MV-4-11 (cell line): ENCODE data around the gene TENT5A.

Experiments used
- DNase-seq: peaks from one replicate; lab custom pipeline; 2025; lab: John Stamatoyannopoulos, UW

The TENT5A gene

GRCh38 chr6:81771097-81771496, 18.6 kb upstream of the TENT5A start:
- DNase-seq: no peak

GRCh38 chr6:81770381-81770780, 17.9 kb upstream of the TENT5A start:
- DNase-seq: peak; percentile 11

GRCh38 chr6:81769824-81770223, 17.3 kb upstream of the TENT5A start:
- no peak for DNase-seq

GRCh38 chr6:81768150-81768942, 15.9 kb upstream of the TENT5A start:
- no peak for DNase-seq

- DNase-seq: peak; percentile 35
Measured at GRCh38 chr6:81767163-81767891, 14.8 kb upstream of the TENT5A start.

- peak; percentile 86 for DNase-seq
Measured at GRCh38 chr6:81766482-81767069, 14.1 kb upstream of the TENT5A start.

- no peak for DNase-seq
Measured at GRCh38 chr6:81764531-81764930, 12.1 kb upstream of the TENT5A start.

GRCh38 chr6:81763968-81764367, 11.5 kb upstream of the TENT5A start:
- DNase-seq: no peak

GRCh38 chr6:81763051-81763450, 10.6 kb upstream of the TENT5A start:
- no peak for DNase-seq

- DNase-seq: no peak
Measured at GRCh38 chr6:81762606-81763005, 10.1 kb upstream of the TENT5A start.

GRCh38 chr6:81762132-81762531, 9.7 kb upstream of the TENT5A start:
- DNase-seq: no peak

- no peak for DNase-seq
Measured at GRCh38 chr6:81761197-81761596, 8.7 kb upstream of the TENT5A start.

- DNase-seq: peak; percentile 4
Measured at GRCh38 chr6:81759782-81760181, 7.3 kb upstream of the TENT5A start.

- no peak for DNase-seq
Measured at GRCh38 chr6:81758221-81758620, 5.7 kb upstream of the TENT5A start.

GRCh38 chr6:81756690-81757089, 4.2 kb upstream of the TENT5A start:
- no peak for DNase-seq

- DNase-seq: no peak
Measured at GRCh38 chr6:81755551-81755950, 3.1 kb upstream of the TENT5A start.

- no peak for DNase-seq
Measured at GRCh38 chr6:81754906-81755305, 2.4 kb upstream of the TENT5A start.

- peak; percentile 68 for DNase-seq
Measured at GRCh38 chr6:81753711-81754577, 1.5 kb upstream of the TENT5A start.

- DNase-seq: peak; percentile 90
Measured at GRCh38 chr6:81752921-81753710, 635 bp upstream of the TENT5A start.

- peak; percentile 41 for DNase-seq
Measured at GRCh38 chr6:81751388-81752083, 945 bp downstream of the TENT5A start.
